NCI-H2081 (cell line): ENCODE results near the gene TFB2M.
"Not testable (repeated sequence)": the region's sequence is repeated elsewhere in the genome, so short reads cannot be mapped to it uniquely, and the experiment has no call there.

ENCODE experiments used
- DNase-seq, 2 experiments: peaks; one replicate each; lab custom pipeline; 2025; lab: John Stamatoyannopoulos, UW

TFB2M gene

DNA sequence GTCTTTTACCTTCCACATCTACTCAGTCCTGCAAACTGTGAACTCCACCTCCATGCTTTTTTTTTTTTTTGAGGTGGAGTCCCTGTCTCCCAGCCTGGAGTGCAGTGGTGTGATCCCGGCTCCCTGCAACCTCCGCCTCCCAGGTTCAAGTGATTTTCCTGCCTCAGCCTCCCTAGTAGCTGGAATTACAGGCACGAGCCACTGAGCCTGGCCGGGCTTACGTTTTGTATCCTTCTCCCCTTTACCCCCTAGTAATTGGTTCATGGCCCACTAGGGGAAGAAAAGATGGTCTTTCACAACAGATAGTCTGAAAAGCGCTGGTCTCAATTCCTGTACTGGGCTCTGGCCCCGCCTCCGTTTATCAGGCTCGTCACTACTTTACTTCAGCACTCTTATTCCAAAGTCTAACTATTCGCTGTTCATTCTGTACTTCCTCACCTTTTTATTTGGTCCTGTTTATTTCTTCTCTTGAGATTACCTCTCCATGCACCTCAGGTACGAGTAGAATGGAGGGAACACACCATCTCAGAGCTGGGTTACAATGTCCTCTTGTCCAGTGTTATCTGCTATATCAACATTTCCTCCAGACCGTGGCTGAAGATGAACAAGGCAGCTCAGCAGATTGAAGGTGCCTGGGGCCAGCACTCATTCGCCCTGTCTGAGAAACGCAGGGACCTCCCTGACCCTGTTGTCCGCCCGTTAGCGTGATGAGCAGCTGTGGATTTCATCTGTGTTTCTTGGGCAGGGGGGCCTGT, 16.4 kb upstream of the TFB2M start:
- DNase-seq, result no peak

DNA sequence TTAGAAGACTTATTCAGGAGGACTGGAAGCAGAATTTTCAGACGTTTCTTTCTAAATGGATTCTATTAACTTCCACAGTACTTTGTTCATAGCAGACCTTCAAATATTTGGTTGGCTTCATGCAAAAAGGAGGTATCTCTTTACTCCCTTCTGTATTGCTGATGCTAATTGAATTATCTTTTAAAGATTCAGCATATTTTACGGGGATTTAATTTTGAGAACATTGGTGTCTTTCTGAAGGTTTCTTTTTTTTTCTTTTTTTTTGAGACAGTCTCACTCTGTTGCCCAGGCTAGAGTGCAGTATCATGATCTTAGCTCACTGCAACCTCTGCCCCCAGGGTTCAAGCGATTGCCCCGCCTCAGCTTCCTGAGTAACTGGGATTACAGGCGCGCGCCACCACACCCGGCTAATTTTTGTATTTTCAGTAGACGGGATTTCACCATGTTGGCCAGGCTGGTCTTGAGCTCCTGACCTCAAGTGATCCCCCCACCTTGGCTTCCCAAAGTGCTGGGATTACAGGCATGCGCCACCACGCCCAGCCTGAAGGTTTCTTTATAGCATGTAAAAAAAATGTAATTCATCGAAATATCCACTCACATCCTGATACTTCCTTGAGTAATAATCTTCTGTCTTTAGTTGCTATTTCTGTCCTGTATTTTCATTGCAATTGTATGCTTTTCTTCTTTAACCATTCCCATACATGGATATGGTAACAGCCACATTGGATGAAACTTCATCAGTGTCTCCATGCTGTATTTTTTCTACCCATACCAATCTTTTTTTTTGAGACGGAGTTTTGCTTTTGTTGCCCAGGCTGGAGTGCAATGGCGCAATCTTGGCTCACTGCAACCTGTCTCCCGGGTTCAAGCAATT, 14.7 kb upstream of the TFB2M start:
- DNase-seq, result no peak

DNA sequence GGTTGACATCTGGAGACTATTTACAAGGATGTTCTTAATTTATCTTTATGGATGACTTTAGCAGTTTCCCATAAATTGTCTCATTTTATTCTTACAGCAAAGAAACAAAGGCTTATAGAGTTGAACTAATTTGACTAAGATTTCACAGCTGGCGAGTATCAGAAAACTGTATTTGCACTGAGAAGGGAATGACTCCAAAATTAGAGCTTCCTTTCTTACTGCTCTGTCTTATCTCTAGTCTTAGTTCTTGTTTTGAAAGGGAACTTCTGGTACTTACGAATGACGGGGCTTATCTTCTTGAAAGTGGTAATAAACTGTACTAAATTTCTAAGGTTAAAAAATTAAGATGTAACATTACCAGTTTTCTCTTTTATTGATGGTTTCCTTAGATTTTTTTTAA, 13.8 kb upstream of the TFB2M start:
- DNase-seq, result no peak

DNA sequence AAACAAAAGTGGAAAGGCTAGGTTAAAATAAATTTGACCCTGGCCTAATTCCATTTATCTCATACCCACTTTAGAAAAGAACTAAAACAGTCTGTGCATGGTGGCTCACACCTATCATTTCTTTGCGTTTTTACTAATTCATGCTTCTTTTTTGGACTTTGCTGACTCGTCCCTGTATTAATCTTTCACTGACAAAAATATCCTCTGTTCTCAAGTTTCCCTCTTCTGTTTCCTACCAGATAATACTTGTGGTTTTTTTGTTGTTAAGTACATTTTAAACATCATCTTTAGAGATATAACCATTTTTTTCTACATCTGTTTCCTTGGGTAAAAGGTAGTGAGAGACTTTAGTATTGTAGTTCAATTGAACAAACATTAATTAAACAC, 11.7 kb upstream of the TFB2M start:
- DNase-seq, result no peak

DNA sequence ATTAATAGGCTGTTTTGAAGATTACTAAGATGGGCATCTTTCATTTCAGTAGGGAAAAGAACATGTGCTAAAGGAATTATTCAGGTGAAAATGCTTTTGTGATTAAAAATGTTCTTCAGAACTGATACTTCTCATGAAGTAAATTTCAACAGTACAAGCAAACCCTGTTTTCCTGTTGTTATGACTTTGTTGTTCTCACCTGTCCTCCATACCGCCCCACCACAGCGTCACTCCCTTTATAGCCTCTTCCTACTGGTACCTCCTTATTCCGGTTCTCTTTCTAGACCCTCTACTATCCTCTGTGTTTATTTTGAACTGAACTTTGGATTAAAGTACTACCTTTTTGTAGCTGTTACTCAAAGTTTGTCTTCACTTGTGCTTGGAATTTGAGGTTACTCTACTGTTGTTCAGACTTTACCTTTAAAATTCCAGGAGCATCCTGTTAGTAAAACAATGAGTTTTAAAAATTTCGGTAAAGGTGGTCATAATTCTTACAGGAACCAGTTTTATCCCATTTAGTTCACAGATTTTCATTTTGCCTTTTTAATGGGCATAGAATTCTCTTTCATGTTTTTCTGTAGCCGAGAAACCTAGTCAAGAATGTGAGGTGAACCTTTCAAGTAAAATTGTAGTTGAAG, 11.1 kb upstream of the TFB2M start:
- DNase-seq, result no peak

DNA sequence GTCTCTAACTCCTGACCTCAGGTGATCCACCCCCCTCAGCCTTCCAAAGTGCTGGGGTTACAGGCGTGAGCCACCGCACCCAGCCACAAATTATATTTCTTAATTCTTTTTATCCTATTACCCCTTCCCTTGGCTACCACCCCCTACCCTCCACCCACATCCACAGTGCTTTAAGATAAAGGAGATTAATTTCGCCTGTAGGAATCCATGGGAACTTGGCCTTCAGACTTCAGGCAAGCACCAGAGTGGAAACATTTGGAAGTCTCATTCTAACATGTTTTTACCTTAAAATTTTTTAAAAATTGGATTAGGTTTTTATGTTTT, 10.6 kb upstream of the TFB2M start:
- no peak for DNase-seq

DNA sequence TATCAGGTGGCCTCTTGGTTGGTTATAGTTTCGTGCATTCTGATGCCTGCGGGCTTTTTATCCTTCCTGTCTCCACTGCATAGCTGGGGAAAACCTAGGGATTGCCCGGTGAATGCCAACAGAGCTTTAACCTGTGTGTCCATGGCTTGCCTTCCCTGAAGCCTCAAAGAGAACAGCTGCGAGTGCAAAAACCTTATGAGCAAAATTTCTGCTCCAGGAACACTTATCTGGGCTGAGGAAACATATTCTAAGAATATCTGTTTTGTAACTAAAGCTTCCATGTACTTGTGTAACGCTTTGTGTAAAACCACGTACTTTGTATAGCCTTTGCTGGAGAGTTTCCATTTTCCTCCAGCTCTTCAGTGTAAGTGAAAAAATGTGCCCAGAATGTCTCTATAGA, 7.4 kb upstream of the TFB2M start:
- no peak for DNase-seq

DNA sequence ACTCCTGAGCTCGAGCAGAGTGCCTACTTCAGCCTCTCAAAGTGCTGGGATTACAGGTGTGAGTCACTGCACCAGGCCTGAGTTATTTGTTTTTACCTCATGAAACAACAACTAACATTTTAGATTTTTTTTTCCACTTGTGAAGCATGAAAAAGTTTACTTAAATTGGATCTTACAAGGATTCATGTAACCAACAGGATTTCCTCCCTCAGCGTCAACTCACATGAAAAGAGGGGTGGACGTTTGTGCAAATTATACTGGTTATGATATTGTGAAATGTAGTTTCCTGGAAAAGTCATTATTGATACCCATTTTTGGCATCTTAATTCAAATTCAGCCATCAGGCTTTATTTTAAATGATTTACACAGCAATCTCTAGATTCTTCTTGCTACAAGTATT, 6.7 kb upstream of the TFB2M start:
- DNase-seq, result no peak

DNA sequence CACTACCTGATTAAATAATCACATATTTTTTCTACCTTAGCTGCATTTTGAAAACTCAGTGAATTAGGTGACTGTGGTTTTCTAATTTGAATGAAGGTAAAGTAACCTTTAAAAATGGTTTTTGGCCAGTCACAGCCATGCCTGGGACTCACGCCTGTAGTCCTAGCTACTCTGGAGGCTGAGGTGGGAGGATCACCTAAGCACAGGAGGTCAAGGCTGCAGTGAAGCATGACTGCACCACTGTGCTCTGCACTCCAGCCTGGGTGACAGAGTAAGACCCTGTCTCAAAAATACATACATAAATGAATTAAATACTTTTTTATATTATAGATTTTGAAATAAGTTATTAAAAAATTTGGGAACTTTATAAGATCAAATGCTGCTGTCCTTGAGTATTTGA, 5.9 kb upstream of the TFB2M start:
- no peak for DNase-seq

DNA sequence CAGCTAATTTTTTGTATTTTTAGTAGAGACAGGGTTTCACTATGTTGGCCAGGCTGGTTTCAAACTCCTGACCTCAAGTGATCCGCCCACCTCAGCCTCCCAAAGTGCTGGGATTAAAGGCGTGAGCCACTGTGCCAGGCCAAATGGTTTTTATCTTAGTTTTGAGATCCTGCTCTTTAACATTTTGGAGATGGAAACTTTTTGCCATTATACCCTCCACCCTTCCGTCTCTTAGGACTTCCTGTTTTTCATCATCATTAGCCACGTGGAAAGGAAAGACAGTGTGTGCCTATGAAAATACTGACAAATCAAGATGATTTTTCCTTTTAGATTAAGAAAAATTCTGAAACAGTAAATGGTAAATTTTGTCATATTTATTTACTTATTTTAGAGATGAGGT, 5.2 kb upstream of the TFB2M start:
- not testable (repeated sequence) for DNase-seq

DNA sequence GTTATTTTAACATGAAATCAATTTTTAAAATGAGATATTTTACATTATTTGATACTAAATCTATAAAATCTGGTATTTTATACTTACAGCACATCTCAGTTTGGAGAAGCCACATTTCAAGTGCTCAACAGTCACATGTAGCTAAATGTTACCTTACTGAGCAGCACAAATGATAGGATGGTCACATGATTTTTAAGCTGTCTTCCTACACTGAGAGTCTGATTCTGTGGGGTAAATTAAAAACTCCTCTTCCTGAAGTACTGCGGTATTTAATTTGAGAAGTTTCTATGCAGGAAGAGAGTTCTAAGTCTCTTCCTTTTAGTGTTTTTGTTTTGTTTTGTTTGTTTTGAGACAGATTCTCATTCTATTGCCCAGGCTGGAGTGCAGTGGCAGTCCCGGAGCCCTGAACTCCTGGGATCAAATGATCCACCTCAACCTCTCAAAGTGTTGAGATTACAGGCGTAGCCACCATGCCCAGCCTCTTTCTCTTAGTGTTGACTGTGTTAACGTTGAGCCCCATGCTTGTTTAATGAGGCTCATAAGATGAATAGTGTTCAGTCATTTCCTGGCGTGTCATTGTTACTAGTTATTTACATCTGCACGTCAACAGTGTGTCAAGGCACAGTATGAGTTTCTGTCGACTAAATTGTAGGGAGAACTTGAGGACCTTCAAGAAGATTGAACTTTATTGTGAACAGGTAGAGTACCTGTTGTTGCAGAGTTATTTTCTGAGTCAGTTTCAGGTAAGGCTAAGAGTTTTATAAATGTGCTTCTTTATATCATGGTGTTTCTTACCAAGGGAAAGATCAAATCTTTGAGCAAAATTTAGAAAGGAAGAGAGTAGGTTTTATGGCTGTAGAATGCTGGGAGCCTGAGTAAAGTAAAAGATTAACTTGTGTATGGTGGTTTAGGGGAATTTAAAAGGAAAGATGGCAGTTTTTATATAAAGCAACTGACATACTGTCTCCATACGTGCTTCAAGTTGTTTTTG, 3.5 kb upstream of the TFB2M start:
- peak; percentile 45 to 76 for DNase-seq

DNA sequence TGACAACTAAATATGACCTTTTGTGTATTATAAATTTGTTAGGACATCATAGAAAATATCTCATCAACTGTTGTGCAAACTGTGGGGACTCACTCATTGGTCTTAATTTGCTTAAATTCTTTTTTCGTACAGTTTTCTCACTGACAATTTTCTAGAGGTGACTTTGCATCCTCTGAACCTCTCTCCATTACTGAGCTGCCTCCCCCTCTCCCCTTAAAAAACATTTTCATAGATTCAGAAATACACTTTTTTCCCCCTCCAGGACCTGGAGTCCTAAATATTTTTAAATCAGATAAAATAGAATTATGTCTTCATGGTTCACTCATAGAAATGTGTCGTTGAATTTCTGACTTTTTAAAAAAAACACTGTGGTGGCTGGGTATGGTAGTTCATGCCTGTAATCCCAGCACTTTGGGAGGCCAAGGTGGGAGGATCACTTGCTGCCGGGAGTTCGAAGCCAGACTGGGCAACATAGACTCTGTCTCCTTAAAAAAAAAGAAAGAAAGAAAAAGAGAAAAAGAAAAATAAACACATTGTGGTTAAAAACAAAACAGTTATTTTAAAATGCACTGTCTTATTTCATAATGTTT, 1.7 kb upstream of the TFB2M start:
- no peak for DNase-seq

DNA sequence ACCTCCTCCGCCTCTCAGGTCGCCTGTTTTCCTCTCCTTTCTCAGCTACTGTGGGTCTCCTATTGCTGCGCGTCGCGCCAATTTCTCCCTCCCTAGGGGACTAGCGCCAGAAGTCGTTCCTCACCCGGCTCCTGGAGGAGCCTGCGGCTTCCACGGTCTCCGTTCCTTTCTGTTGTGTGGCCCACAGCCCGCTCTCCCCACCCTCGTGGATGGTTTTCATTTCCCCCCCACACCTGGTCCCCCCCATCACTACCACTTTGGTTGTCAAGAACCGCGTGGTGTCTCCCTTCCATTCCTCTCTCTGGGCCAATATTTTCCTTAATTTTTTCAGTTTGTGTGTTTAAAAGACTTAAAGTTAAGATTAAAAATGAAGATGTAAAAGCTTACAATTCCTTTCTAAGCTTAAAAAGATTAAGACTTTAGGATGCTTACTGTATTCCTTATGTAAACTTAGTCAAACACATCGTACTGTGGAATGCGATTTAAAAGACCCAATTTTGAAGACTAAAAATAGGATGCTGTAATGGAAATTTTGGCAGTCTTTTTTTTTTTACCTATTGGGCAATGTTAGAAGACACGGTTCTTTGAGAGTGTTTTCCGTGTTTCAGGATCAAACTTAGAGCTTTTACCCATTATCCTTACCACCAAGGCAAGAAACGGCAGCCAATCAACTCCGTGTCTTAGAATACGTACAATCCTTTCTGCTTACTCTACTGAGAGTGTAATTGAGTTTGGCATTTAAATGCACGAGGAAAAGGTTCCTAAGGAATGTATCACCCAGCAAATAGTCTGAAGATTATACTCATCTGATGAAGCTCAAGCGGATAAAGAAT, 968 bp upstream of the TFB2M start:
- DNase-seq, result peak; percentile 19 to 52

DNA sequence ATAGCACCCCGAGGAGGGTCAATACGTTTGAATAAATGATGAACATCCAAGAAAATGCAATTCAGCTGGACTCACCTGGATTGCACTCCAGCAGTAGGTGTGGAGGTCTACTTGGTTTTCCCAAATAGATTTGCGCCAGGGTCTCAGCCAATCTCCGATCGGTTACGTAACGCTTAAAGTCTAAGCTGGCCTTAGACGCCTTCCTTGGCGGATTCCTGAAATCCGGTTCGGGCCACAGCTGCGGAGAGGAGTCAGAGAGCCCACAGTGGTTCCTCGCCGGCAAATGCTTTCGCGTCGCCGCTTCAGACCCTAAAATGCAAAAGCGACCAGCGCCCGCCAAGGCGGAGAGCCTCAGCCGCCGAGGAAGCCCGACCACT, 322 bp downstream of the TFB2M start:
- peak in 1 of 2 experiments; percentile 60 for DNase-seq

DNA sequence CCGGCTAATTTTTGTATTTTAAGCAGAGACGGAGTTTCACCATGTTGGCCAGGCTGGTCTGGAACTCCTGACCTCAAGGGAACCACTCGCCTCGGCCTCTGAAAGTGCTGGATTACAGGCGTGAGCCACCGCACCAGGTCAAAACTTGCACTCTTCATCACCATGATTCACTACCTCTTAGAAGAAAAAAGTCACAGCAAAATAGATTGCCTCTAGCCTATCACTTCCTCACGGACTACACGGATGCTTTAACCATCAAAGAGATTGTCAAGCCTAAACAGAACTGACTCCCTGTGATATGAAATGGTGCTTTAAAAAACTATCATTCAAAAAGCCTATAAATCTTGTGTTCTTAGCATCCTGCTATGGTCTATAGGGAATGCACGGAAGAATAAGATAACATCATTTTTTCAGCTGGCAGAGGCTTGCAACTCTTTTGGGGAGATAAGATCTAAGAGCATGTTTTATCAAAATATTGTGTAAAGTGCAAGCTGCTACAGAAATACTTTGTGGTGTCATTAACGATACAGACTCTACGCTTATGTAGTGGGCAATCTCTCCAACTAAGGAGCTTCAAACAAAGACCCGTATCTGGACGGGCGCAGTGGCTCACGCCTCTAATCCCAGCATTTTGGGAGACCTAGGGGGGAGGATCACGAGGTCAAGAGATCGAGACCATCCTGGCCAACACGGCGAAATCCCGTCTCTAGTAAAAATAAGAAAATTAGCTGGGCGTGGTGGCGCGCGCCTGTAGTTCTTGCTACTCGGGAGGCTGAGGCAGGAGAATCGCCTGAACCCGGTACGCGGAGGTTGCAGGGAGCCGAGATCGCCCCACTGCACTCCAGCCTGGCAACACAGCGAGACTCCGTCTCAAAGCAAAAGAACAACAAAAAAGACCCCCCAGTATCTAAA, 966 bp downstream of the TFB2M start:
- no peak for DNase-seq

DNA sequence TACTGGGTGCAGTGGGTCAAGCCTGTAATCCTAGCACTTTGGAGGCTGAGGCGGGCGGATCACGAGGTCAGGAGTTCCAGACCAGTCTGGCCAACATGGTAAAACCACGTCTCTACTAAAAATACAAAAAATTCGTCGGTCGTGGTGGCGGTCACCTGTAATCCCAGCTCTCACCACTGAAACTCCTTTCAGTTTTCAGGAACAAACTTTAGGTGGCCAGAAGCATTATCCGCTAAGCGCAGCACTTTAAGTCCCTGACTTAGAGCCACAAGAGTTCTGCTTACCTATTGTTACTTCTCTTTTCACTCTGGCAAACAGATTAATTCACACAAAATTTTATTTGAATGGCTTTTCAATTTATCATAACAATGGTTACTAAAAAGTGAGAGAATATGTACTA, 5.2 kb downstream of the TFB2M start:
- DNase-seq, result not testable (repeated sequence)

DNA sequence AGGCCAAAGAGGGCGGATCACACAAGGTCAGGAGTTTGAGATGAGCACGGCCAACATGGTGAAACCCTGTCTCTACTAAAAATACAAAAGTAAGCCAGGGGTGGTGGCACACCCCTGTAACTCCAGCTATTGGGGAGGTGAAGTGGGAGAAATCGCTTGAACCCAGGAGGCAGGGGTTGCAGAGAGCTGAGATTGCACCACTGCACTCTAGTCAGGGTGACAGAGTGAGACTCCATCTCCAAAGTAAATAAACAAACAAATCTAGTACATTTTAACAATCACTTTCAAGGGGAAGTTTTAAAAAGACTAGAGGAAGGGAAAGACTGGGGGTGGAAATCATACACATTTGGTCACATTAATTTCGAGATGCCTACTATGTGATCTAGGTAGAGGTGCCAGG, 6.8 kb downstream of the TFB2M start:
- no peak for DNase-seq

DNA sequence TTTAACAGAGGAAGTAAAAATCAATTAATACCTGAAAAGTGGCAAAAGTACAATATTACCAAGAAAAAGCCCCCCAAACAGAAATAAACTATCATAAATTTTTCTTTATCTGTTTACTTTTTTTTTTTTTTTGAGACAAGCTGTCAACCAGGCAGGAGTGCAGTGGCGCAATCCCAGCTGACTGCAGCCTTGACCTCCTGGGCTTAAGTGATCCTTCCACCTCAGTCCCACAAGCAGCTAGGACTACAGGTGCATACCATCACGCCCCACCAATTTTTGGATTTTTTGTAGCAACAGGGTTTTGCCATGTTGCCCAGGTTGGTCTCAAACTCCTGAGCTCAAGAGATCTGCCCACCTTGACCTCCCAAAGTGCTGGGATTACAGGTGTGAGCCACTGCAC, 8.0 kb downstream of the TFB2M start:
- DNase-seq, result no peak

DNA sequence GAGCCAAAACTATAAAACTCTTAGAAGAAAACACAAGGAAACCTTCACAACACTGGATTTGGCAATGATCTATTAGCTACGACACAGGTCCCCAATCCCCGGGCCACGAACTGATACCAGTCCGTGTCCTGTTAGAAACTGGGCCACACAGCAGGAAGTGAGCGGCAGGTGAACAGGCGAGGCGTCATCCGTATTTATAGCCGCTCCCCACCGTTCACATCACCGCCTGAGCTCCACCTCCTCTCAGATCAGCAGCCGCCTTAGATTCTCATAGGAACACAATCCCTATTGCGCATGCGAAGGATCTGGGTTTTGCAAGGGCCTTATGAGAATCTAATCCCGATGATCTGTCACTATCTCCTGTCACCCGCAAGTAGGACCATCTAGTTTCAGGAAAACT, 11.9 kb downstream of the TFB2M start:
- DNase-seq, result no peak

DNA sequence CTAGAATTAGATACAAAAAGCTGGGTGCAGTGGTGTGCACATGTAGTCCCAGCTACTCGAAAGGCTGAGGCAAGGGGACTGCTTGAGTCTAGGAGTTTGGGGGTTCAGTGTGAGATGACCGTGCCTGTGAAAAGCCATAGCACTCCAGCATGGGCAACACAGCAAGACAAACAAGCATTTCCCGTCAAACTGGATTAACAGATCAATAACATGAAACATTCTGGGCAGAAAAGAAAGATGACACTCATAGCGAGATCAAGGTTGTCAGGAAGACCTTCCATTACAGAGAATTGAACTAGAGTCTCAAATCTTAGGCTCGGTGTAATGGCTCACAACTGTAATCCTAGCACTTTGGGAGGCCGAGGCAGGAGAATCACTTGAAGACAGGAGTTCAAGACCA, 14.0 kb downstream of the TFB2M start:
- DNase-seq, result no peak
